Testis (tissue), 2 donors: ENCODE data around the gene SLC25A44.

Source experiments
- CTCF ChIP-seq, 3 experiments: fragments of 450-650 bp in 2 of 3; fragments of 200-600 bp in 1 of 3; sonication (generic) in 1 of 3; IDR thresholded peaks; one replicate each; pipeline ENCODE4 v1.5.1; 2016 to 2019; ENCODE audit warnings: antibody characterized with exemption in 3 of 3, mild to moderate bottlenecking in 2 of 3, moderate library complexity in 1 of 3
- POLR2A ChIP-seq: fragments of 450-650 bp; IDR thresholded peaks from one replicate; pipeline ENCODE4 v1.6.1; 2017; ENCODE audit warnings: antibody characterized with exemption, mild to moderate bottlenecking, moderate library complexity

GRCh38 chr1:156258859-156259258 is 65.0 kb downstream of the SLC25A44 start:
- TF ChIP-seq CTCF (IDR thresholded peaks at IDR 0.05): no peak
- TF ChIP-seq POLR2A: no peak
